Right lobe of liver (tissue), 6 donors: ENCODE data around the gene FRY. TPM values are rescaled to one million over a fixed set of nuclear protein-coding genes. Genes with fewer than 3 reads are reported as not detected.

ENCODE experiments used
- ATAC-seq, 4 donors: fragments of 200-7000 bp; cut with Tn5 transposase; one replicate each; pipeline ENCODE4 v1.9.1; 2020; ENCODE audit warnings: mild to moderate bottlenecking in 4 of 4, moderate library complexity in 4 of 4
- DNase-seq, 3 donors: peaks; one replicate each; pipeline ENCODE4 v3.0.0-alpha.2; 2020
- H3K27ac ChIP-seq, 3 donors: fragments of 200-600 bp; one replicate each; pipeline ENCODE4 v1.8.0; 2022
- H3K27me3 ChIP-seq, 2 donors: fragments of 200-600 bp; one replicate each; pipeline ENCODE4 v1.8.0; 2022
- H3K36me3 ChIP-seq, 4 donors: fragments of 200-600 bp; sonication (generic) in 1 of 4; one replicate each; pipeline versions ENCODE4 v1.5.1 to v1.8.0; 2017 to 2022; ENCODE audit warnings: control low read depth in 1 of 4
- H3K4me1 ChIP-seq, 4 donors: fragments of 200-600 bp; sonication (generic) in 1 of 4; one replicate each; pipeline versions ENCODE4 v1.5.1 to v1.8.0; 2017 to 2022; ENCODE audit warnings: control low read depth in 1 of 4
- H3K4me3 ChIP-seq, 3 donors: fragments of 200-600 bp; one replicate each; pipeline ENCODE4 v1.8.0; 2022
- H3K9me3 ChIP-seq, 4 donors: fragments of 200-600 bp; sonication (generic) in 1 of 4; one replicate each; pipeline versions ENCODE4 v1.5.1 to v1.8.0; 2017 to 2022; ENCODE audit warnings: control low read depth in 1 of 4
- CTCF ChIP-seq, 4 donors: fragments of 200-600 bp in 3 of 4; fragments of 450-650 bp in 1 of 4; IDR thresholded peaks; one replicate each; pipeline versions ENCODE4 v1.5.1 to v1.8.0; 2016 to 2022; ENCODE audit warnings: antibody characterized with exemption in 4 of 4, mild to moderate bottlenecking in 2 of 4
- POLR2A ChIP-seq: fragments of 450-650 bp; IDR thresholded peaks from one replicate; pipeline ENCODE4 v1.6.1; 2017; ENCODE audit warnings: antibody characterized with exemption, mild to moderate bottlenecking
- WGBS: methylation state at CpG from one replicate; pipeline ENCODE4 v1.1.6; 2018; ENCODE audit warnings: low coverage, low lambda C conversion rate; ENCODE audit not compliant: insufficient coverage; ENCODE audit errors: missing lambda C conversion rate; 5-methylcytosine and 5-hydroxymethylcytosine counted together
- intact Hi-C, 2 donors: fragments of 100-400 bp; cut with DNase I; formaldehyde crosslinking; loops; one replicate each; pipeline versions ENCODE4 v1.11.2 to v1.14.1; 2022
- total RNA-seq, 6 experiments: library from RNA; depleted of rRNA in 2 of 6; stranded (reverse); fragments of >200 nt in 2 of 6; fragmentation: NEBNext Ultra II Directional in 3 of 6; extraction: Animal tissue kit (Norgen Biotek cat#: 25700) in 3 of 6; gene quantifications; one replicate each; pipeline versions ENCODE4 v1.1.0 to v1.2.4, GENCODE V29; 2016 to 2023
- donor health status: DM: no; HTN: yes; CAD: no.
- donor health status: DM: no; HTN: no; CAD: no.
- donor health status: DM: no; HTN: no; CAD: no.
- donor health status: DM: no; HTN: yes; CAD: no.
- donor health status: DM: no; HTN: yes; CAD: no.

Gene FRY
- total RNA-seq, 6 experiments from 2014 or later = 16.1 to 106 (median 35.7) TPM

- 24% methylated on average over 6 of the region's 6 CpGs for WGBS
- H3K36me3 ChIP-seq = no peaks in the 10 kb centered on the region
- ATAC-seq = peak; percentile 73 to 88 (median 84)
- intact Hi-C loops = no loop called here
- H3K9me3 ChIP-seq = no peaks in the 10 kb centered on the region
- peaks cover 0 to 14% (median 7%) of the 10 kb centered on the region in 4 donors for H3K4me1 ChIP-seq
- H3K27ac ChIP-seq = peak overlapping the region; percentile 87 to 89 (median 88)
- no peaks in the 10 kb centered on the region for H3K27me3 ChIP-seq
- peak overlapping the region; percentile 38 to 58 (median 44) for H3K4me3 ChIP-seq
- TF ChIP-seq POLR2A (peak; percentile 93), CTCF (IDR thresholded peaks at IDR 0.05) (no peak)
- DNase-seq = no peak
Measured at GRCh38 chr13:32255724-32256109, 224.1 kb downstream of the FRY start.

GRCh38 chr13:32256243-32256642 is 224.7 kb downstream of the FRY start:
- Histone ChIP-seq H3K4me1 (peaks cover 0 to 20% (median 10%) of the 10 kb centered on the region in 4 donors), H3K4me3 (peak overlapping the region; percentile 20 to 58 (median 44)), H3K36me3 (no peaks in the 10 kb centered on the region), H3K27ac (peak overlapping the region; percentile 87 to 89 (median 88)), H3K27me3 (no peaks in the 10 kb centered on the region), H3K9me3 (no peaks in the 10 kb centered on the region)
- DNase-seq (peak in 1 of 3 donors; percentile 35), ATAC-seq (peak; percentile 3 to 36 (median 14))
- WGBS = 46% methylated on average over 4 of the region's 4 CpGs
- TF ChIP-seq POLR2A (no peak), CTCF (IDR thresholded peaks at IDR 0.05) (no peak)
- intact Hi-C loops = no loop called here

- intact Hi-C loops = no loop called here
- ATAC-seq = no peak
- Histone ChIP-seq H3K4me3 (no peak overlapping the region), H3K27ac (no peak overlapping the region), H3K4me1 (peaks cover 0 to 23% (median 11%) of the 10 kb centered on the region in 4 donors), H3K36me3 (peaks cover 0 to 9% (median 0%) of the 10 kb centered on the region in 4 donors), H3K27me3 (no peaks in the 10 kb centered on the region), H3K9me3 (no peaks in the 10 kb centered on the region)
- no peak for DNase-seq
- TF ChIP-seq POLR2A = no peak
- no peak for TF ChIP-seq CTCF (IDR thresholded peaks at IDR 0.05)
Measured at GRCh38 chr13:32257649-32258048, 226.1 kb downstream of the FRY start.

- no peak overlapping the region for H3K27ac ChIP-seq
- 100% methylated on average over 1 of the region's 1 CpG for WGBS
- H3K36me3 ChIP-seq = peaks cover 0 to 19% (median 0%) of the 10 kb centered on the region in 4 donors
- TF ChIP-seq CTCF (IDR thresholded peaks at IDR 0.05) (peak in 2 of 4 donors; percentile 25 to 31), POLR2A (no peak)
- H3K4me1 ChIP-seq = peaks cover 0 to 23% (median 9%) of the 10 kb centered on the region in 4 donors
- intact Hi-C loops = no loop called here
- no peaks in the 10 kb centered on the region for H3K27me3 ChIP-seq
- DNase-seq = no peak
- H3K9me3 ChIP-seq = no peaks in the 10 kb centered on the region
- ATAC-seq = peak in 1 of 4 donors; percentile 6
- no peak overlapping the region for H3K4me3 ChIP-seq
Measured at GRCh38 chr13:32259116-32259515, 227.5 kb downstream of the FRY start.

GRCh38 chr13:32261567-32261966 is 230.0 kb downstream of the FRY start:
- H3K9me3 ChIP-seq = no peaks in the 10 kb centered on the region
- DNase-seq (peak in 2 of 3 donors; percentile 56 to 62), ATAC-seq (peak; percentile 61 to 78 (median 72))
- no peaks in the 10 kb centered on the region for H3K27me3 ChIP-seq
- WGBS = 45% methylated on average over 7 of the region's 9 CpGs
- H3K4me1 ChIP-seq = peaks cover 0 to 18% (median 8%) of the 10 kb centered on the region in 4 donors
- intact Hi-C loops = no loop called here
- H3K4me3 ChIP-seq = no peak overlapping the region
- TF ChIP-seq POLR2A (no peak), CTCF (IDR thresholded peaks at IDR 0.05) (no peak)
- H3K27ac ChIP-seq = peak overlapping the region; percentile 24 to 57 (median 53)
- H3K36me3 ChIP-seq = peaks cover 0 to 37% (median 5%) of the 10 kb centered on the region in 4 donors
